ENCODE measurements around the gene PLD6.
A peak's percentile ranks its signal among the peaks of the same experiment; 100 is the strongest.
"Not testable (repeated sequence)": the region's sequence is repeated elsewhere in the genome, so short reads cannot be mapped to it uniquely, and the experiment has no call there.

PLD6 gene

GRCh38 chr17:17206124-17206912, at the start of gene PLD6:
Gene PLD6 (minus strand): TSS chr17:17206333. CDS start chr17:17206286, 47 bp downstream.
- DNase-seq = peak in 51 of 56 donors; percentile 30 to 91 (median 66)

DNA sequence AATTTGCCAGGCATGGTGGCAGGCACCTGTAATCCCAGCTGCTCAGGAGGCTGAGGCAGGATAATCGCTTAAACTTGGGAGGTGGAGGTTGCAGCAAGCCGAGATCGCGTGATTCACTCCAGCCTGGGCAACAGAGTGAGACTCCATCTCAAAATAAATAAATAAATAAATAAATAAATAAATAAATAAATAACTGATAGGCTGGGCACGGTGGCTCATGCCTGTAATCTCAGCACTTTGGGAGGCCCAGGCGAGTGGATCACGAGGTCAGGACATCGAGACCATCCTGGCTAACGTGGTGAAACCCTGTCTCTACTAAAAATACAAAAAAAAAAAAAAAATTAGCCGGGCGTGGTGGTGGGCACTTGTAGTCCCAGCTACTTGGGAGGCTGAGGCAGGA, 49.6 kb upstream of the PLD6 start:
- not testable (repeated sequence) for DNase-seq

- DNase-seq = peak in 5 of 56 donors; percentile 9 to 34 (median 18)
These were observed 47.9 kb upstream of the PLD6 start for GRCh38 chr17:17254036-17254435.

- DNase-seq = no peak
These were observed 47.3 kb upstream of the PLD6 start for GRCh38 chr17:17253406-17253805.

DNA sequence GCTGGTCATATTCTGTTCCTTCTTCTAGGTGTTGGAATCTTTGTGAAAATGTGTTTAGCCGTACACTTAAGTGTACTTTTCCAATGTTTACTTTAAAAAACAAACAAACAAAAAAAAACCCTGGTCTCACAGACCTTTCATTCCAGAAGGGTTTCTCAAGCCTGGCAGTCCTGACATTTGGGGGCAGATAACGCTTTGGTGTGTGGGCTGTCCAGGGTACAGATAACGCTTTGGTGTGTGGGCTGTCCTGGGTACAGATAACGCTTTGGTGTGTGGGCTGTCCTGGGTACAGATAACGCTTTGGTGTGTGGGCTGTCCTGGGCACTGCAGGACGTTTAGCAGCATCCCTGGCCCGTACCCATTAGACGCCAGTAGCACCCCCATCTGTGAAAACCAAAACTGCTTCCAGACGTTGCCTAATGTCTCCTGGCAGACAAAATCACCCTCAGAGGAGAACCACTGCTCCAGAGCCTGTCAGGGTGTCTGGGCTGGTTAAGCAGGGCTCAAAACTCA, 46.1 kb upstream of the PLD6 start:
- DNase-seq = no peak

DNA sequence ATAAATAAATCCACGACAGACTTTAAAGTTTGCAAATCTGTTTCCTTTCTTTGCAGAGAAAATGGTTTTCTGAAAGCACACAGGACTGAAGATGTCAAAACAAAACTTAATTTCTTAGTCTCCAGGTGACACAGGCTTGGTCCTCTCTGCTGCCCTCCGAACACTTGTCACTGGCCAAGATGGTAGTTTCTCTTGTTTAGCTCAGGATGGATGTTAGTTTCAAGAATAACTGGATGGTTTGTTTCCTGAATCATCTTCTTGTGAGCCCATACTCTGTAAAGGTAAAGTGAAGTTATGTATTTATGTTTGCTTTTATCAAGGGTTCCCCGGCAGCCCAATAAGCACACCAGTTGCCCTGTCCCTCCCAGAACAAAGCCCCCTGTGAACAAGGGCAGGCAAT, 40.7 kb upstream of the PLD6 start:
- DNase-seq = no peak

GRCh38 chr17:17243163-17243562, 37.0 kb upstream of the PLD6 start:
- no peak for DNase-seq

DNA sequence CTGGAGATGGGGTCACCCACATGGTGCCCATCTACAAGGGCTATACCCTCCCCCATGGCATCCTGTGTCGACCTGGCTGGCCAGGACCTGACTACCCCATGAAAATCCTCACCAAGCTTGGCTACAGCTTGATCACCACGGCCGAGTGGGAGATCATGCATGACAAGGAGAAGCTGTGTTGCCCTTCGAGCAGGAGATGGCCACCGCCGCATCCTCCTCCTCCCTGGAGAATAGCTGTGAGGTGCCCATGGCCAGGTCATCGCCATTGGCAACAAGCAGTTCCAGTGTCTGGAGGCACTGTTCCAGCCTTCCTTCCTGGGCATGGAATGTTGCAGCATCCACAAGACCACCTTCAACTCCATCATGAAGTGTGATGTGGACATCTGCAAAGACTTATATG, 36.1 kb upstream of the PLD6 start:
- no peak for DNase-seq

- no peak for DNase-seq
These were observed 35.5 kb upstream of the PLD6 start for GRCh38 chr17:17241656-17242055.

GRCh38 chr17:17239832-17240231, 33.7 kb upstream of the PLD6 start:
- DNase-seq = no peak

- DNase-seq = peak in 55 of 56 donors; percentile 33 to 97 (median 84)
These were observed 31.1 kb upstream of the PLD6 start, which contains the start of gene FLCN for GRCh38 chr17:17237026-17237799. Gene FLCN (minus strand): TSS chr17:17237168. CDS start chr17:17228137, 9,031 bp downstream.

DNA sequence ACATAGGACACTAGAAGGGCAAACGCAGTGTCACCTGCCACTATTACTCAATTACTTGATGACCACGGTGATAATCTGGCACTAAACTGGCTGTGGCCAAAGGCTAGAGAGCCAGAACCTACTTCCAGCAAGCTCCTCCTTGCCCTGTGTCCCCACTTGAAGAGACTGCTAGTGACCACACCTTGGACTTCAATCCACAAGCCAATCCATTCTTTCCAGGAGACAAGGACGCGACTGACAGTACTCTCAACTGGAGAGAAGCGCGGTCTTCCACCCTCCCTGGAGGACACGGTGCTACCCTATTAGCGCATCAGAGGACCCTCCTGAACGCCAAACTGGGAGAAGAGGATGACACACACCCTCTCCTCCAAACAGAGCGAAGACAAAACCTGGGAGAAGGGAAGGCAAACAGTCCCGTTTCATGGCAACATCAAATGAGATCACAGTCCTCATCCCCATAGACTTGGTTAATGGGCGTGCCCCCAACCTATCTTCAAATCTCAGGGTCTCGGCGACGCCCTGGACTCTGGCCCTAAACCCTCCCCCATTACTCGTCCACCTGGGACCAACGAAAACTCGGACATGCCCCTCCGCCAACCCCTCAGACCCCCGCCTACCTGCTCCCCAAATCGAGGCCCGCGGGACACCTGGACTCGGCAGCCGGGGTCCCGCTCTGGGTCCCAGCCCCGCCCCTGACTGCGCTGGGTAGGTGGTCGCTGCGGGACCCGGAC, 30.3 kb upstream of the PLD6 start:
- DNase-seq = peak in 13 of 56 donors; percentile 11 to 71 (median 47)

DNA sequence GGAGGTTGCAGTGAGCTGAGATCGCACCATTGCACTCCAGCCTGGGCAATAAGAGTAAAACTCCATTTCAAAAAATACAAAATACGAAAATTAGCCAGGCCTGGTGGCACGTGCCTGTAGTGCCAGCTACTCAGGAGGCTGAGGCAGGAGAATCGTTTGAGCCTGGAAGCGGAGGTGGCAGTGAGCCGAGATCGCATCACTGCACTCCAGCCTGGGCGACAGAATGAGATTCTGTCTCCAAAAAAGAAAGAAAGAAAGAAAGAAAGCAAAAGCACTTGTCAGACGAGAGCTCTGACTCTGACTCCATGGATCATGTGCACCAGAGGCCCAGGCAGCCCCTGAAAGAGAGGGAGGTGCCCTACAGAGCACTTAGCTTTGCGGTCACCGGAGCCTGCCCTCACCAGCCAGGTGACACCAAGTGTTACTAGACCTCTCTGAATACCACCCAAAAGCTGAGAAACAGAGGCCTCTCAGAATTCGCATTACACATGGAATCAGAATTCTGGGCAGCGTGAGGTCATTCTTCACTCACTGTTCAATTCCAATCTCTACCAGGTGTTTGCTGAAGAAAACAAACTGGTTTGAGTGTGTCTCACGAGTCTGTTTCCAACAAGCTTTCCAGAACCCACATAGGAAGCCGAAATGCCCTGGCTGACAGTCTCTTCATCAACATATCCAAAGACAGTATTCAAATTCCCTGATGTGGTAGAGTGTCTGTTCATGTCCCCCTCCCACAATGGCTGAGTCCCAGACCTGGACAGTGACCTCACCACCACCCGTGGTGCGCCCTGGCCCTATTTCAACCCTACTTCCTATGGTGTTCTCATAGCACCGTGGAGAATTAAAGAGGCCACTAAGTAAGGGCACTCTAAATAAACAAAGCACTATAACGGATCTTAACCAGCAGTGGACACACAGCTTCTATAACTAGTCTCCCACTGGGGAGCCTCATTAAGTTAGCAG, 29.4 kb upstream of the PLD6 start:
- DNase-seq = peak in 10 of 56 donors; percentile 10 to 51 (median 28)

DNA sequence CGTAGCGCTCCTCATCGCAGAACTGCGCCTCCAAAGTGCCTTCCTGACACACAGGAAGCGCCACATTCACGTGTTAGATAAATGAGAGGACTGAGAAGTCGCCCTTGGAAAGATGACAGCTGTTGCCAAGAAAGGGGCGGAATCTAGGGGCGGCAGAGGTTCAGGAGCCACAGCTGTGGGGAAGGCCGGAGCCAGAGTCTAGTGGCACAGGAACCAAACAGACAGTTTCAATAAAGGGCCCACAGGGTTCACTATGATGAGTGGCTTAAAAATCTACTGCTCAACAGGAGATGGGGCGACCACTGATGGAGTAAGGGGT, 26.1 kb upstream of the PLD6 start:
- DNase-seq = no peak

DNA sequence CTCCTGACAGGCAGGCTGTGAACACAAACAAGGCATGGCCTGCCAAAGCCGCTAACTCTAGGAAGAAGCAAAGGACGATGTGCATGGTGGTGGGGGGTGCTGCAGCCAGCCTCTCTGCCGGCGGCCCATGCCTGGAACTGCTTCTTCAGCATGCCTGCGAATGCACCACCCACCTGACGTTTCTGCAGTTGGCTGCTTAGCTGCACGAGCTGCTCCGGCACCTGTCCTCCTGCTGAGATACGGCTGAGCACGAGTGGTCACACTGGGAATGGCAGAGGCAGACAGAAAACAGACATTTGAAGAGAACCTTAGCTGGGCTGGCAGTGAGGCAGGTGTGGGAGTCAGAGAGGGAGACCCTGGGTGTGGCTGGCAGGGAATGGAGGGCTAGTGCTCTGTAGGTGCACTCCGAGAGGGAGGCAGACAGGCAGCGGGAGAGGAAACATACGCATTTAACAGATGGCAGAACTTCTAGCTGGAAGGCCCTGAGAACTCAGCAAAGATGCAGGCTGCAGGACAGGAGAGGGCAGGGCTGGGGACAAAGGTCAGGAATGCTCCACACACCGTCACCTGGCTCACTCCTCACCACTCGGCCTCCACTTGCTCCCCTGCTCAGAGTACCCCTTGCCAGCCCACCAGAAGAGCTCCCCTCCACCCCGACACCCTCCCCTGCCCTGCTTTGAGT, 25.6 kb upstream of the PLD6 start:
- peak in 2 of 56 donors; percentile 16 to 44 for DNase-seq

- no peak for DNase-seq
These were observed 23.6 kb upstream of the PLD6 start for GRCh38 chr17:17229416-17230384.

- DNase-seq = peak in 5 of 56 donors; percentile 15 to 53 (median 29)
These were observed 22.6 kb upstream of the PLD6 start for GRCh38 chr17:17228521-17229279.

Measured in nucleus accumbens (tissue), 56 donors.